Measurements from ENCODE around the gene ZBTB6. TPM values are rescaled to one million over a fixed set of nuclear protein-coding genes. Genes with fewer than 3 reads are reported as not detected.

Gene ZBTB6, protein sequence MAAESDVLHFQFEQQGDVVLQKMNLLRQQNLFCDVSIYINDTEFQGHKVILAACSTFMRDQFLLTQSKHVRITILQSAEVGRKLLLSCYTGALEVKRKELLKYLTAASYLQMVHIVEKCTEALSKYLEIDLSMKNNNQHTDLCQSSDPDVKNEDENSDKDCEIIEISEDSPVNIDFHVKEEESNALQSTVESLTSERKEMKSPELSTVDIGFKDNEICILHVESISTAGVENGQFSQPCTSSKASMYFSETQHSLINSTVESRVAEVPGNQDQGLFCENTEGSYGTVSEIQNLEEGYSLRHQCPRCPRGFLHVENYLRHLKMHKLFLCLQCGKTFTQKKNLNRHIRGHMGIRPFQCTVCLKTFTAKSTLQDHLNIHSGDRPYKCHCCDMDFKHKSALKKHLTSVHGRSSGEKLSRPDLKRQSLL
- 12.1 and 12.6 TPM in 2 replicates for total RNA-seq

- Mint-ChIP-seq H3K36me3 (ENCODE audit: low read depth) (peaks cover 29% of the 10 kb centered on the region), H3K9me3 (no peaks in the 10 kb centered on the region), H3K27me3 (ENCODE audit: insufficient read depth) (no peaks in the 10 kb centered on the region), H3K27ac (peak within 1 kb of the TSS; percentile 94), H3K4me3 (peak within 1 kb of the TSS; percentile 98), H3K4me1 (ENCODE audit: low read depth) (peaks cover 34% of the 10 kb centered on the region)
- intact Hi-C loops (cut with micrococcal nuclease) = loop anchor here (1.0 kb wide), 4 partner anchors 8 to 78 kb away; partner anchors contain the start of genes RC3H2 and ZBTB26
- DNase-seq (ENCODE audit: low spot score) = peak; percentile 61
Observed at GRCh38 chr9:122912964-122913673, at the start of gene ZBTB6. ZBTB6 (minus strand) TSS chr9:122913323; CDS start chr9:122912072, 1,251 bp downstream.

- Mint-ChIP-seq H3K4me1 (ENCODE audit: low read depth) (no peaks in the 10 kb centered on the region), H3K27ac (no peak overlapping the region), H3K36me3 (ENCODE audit: low read depth) (peaks cover 19% of the 10 kb centered on the region), H3K9me3 (no peaks in the 10 kb centered on the region), H3K4me3 (no peak overlapping the region), H3K27me3 (ENCODE audit: insufficient read depth) (no peaks in the 10 kb centered on the region)
- DNase-seq (ENCODE audit: low spot score) = no peak
- intact Hi-C loops (cut with micrococcal nuclease) = no loop called here
Observed at GRCh38 chr9:122961139-122961538, 48.0 kb upstream of the ZBTB6 start.

- intact Hi-C loops (cut with micrococcal nuclease) = no loop called here
- Mint-ChIP-seq H3K36me3 (ENCODE audit: low read depth) (peaks cover 17% of the 10 kb centered on the region), H3K27ac (no peak overlapping the region), H3K27me3 (ENCODE audit: insufficient read depth) (no peaks in the 10 kb centered on the region), H3K9me3 (no peaks in the 10 kb centered on the region), H3K4me3 (no peak overlapping the region), H3K4me1 (ENCODE audit: low read depth) (peaks cover 4% of the 10 kb centered on the region)
- DNase-seq (ENCODE audit: low spot score) = no peak
Observed at GRCh38 chr9:122955961-122956360, 42.8 kb upstream of the ZBTB6 start.

- H3K27ac Mint-ChIP-seq = no peak overlapping the region
- no peaks in the 10 kb centered on the region for H3K27me3 Mint-ChIP-seq (ENCODE audit: insufficient read depth)
- no peak overlapping the region for H3K4me3 Mint-ChIP-seq
- intact Hi-C loops (cut with micrococcal nuclease) = no loop called here
- DNase-seq (ENCODE audit: low spot score) = no peak
- peaks cover 5% of the 10 kb centered on the region for H3K36me3 Mint-ChIP-seq (ENCODE audit: low read depth)
- no peaks in the 10 kb centered on the region for H3K9me3 Mint-ChIP-seq
- H3K4me1 Mint-ChIP-seq (ENCODE audit: low read depth) = peaks cover 10% of the 10 kb centered on the region
Observed at GRCh38 chr9:122954253-122954691, 41.1 kb upstream of the ZBTB6 start.

DNA sequence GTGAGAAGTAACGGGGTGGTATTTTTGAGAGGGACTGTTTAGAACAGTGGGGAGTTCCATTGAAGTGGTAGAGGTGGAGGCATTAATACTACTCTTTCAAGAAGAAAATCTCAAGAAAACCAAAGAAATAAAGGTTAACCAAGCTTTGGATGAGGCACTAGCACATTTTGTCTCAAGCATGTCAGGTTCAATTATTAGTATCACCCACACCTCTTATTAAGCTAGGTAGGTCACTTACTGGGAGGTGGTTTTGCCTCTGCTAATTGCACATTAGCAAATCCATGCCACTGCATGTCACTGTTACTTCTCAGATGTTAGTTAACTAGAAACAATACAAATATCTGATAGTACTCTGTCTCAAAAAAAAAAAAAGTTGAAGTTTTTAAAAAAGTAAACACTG is 37.9 kb upstream of the ZBTB6 start:
- Mint-ChIP-seq H3K36me3 (ENCODE audit: low read depth) (peaks cover 9% of the 10 kb centered on the region), H3K27ac (no peak overlapping the region), H3K9me3 (no peaks in the 10 kb centered on the region), H3K4me3 (no peak overlapping the region), H3K4me1 (ENCODE audit: low read depth) (peaks cover 30% of the 10 kb centered on the region), H3K27me3 (ENCODE audit: insufficient read depth) (no peaks in the 10 kb centered on the region)
- no peak for DNase-seq (ENCODE audit: low spot score)
- intact Hi-C loops (cut with micrococcal nuclease) = no loop called here

GRCh38 chr9:122950263-122950662 is 37.1 kb upstream of the ZBTB6 start:
- H3K4me1 Mint-ChIP-seq (ENCODE audit: low read depth) = peaks cover 37% of the 10 kb centered on the region
- peaks cover 12% of the 10 kb centered on the region for H3K36me3 Mint-ChIP-seq (ENCODE audit: low read depth)
- intact Hi-C loops (cut with micrococcal nuclease) = no loop called here
- no peaks in the 10 kb centered on the region for H3K9me3 Mint-ChIP-seq
- no peak overlapping the region for H3K27ac Mint-ChIP-seq
- no peak for DNase-seq (ENCODE audit: low spot score)
- H3K4me3 Mint-ChIP-seq = no peak overlapping the region
- H3K27me3 Mint-ChIP-seq (ENCODE audit: insufficient read depth) = no peaks in the 10 kb centered on the region

GRCh38 chr9:122949696-122950095 is 36.6 kb upstream of the ZBTB6 start:
- Mint-ChIP-seq H3K27ac (no peak overlapping the region), H3K4me1 (ENCODE audit: low read depth) (peaks cover 39% of the 10 kb centered on the region), H3K36me3 (ENCODE audit: low read depth) (peaks cover 15% of the 10 kb centered on the region), H3K4me3 (no peak overlapping the region), H3K9me3 (no peaks in the 10 kb centered on the region), H3K27me3 (ENCODE audit: insufficient read depth) (no peaks in the 10 kb centered on the region)
- intact Hi-C loops (cut with micrococcal nuclease) = no loop called here
- no peak for DNase-seq (ENCODE audit: low spot score)

DNA sequence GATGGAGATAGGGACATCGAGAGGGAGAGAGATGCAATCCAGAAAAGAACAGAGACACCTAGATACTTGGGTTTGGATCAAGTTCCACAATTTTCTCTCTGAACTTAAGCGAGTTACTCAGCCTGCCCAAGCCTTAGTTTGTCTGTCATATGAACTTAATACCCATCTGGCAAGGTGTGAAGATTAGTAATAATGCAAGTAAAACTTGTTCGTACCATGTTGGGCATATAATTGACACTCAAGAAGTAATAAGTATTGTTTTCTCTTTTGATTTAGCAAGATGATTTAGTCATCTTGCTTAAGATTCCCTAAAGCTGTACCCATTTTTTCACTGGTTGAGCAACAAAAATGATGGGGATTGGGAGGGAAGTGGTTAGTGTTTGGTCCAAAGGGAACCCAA is 35.2 kb upstream of the ZBTB6 start:
- intact Hi-C loops (cut with micrococcal nuclease) = no loop called here
- H3K27me3 Mint-ChIP-seq (ENCODE audit: insufficient read depth) = no peaks in the 10 kb centered on the region
- DNase-seq (ENCODE audit: low spot score) = no peak
- H3K36me3 Mint-ChIP-seq (ENCODE audit: low read depth) = peaks cover 15% of the 10 kb centered on the region
- H3K27ac Mint-ChIP-seq = peak overlapping the region; percentile 43
- H3K9me3 Mint-ChIP-seq = no peaks in the 10 kb centered on the region
- peaks cover 34% of the 10 kb centered on the region for H3K4me1 Mint-ChIP-seq (ENCODE audit: low read depth)
- no peak overlapping the region for H3K4me3 Mint-ChIP-seq

DNA sequence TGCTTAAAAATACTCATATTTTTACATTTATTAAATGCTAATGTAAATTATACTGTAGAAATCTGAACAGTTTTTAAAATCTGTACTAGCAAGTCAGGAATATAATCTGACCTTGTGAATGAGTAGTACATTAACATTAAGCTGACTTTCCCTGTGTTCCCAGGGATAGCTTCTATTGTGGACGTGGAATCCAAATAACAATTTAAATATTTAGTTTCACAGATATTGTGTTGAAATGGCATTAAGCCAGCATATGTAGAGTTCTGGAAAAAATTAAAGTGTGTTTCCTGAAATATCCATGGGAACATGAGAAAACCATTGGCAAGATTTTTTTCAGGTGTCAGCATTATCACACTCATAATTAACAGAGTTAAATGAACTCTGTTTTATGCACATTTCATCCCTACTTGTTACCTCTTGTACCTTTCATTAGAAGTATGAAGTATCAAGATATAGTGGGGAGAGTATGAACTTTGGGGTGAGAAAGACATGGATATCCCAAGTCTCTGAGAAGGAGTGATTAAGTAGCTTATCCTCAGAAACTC is 33.4 kb upstream of the ZBTB6 start:
- peaks cover 15% of the 10 kb centered on the region for H3K36me3 Mint-ChIP-seq (ENCODE audit: low read depth)
- no peak for DNase-seq (ENCODE audit: low spot score)
- H3K27ac Mint-ChIP-seq = no peak overlapping the region
- intact Hi-C loops (cut with micrococcal nuclease) = no loop called here
- no peaks in the 10 kb centered on the region for H3K9me3 Mint-ChIP-seq
- H3K27me3 Mint-ChIP-seq (ENCODE audit: insufficient read depth) = no peaks in the 10 kb centered on the region
- H3K4me1 Mint-ChIP-seq (ENCODE audit: low read depth) = peaks cover 42% of the 10 kb centered on the region
- H3K4me3 Mint-ChIP-seq = no peak overlapping the region

DNA sequence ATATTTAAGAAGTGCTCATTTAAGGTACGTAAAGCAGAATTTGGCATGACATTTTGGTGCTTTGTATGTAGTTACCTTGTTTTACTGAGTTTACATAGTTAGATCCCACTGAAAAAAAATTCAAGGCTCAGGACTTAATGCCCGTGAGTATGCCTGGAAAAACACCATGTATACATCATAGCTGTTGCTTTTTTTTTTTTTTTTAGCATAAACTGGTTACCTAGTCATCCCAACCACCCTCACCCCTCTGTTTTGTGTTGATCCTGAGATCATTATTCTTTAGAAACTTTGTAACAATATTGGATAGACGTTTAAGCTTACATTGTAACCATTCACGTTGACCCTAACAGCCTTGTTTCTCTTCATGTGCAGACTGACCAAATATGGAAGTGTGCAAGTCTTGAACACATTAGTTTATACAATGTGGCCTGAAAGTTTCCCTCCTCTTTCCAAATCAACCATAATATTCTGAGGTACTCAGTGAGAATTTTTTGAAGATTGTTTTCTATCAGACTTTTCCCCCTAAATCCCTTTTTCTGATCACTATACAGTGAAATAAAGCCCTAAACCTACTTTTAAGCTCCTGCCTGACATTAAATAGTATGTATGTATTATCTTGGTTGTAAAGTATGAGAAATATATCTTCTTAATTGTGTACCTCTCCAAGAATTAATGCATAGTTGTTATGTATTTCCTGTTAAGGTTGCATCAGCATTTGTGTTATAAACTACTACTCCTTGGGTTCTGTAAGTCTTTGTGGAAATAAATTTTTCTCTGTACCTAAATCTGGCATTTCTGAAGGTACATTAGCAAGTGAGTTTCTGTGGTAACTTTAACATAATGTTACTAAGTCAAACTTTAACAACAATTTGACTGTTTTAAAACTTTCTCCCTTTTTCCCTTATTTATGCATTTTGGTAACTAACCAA is 32.1 kb upstream of the ZBTB6 start:
- Mint-ChIP-seq H3K36me3 (ENCODE audit: low read depth) (peaks cover 15% of the 10 kb centered on the region), H3K9me3 (no peaks in the 10 kb centered on the region), H3K27ac (no peak overlapping the region), H3K27me3 (ENCODE audit: insufficient read depth) (no peaks in the 10 kb centered on the region), H3K4me1 (ENCODE audit: low read depth) (peaks cover 46% of the 10 kb centered on the region), H3K4me3 (peak overlapping the region; percentile 22)
- intact Hi-C loops (cut with micrococcal nuclease) = no loop called here
- no peak for DNase-seq (ENCODE audit: low spot score)

GRCh38 chr9:122941582-122942234 is 28.6 kb upstream of the ZBTB6 start:
- intact Hi-C loops (cut with micrococcal nuclease) = loop anchor here (1.0 to 2.0 kb wide), 2 partner anchors 50 to 327 kb away; partner anchors contain the start of gene STRBP
- DNase-seq (ENCODE audit: low spot score) = no peak
- Mint-ChIP-seq H3K36me3 (ENCODE audit: low read depth) (peaks cover 11% of the 10 kb centered on the region), H3K4me1 (ENCODE audit: low read depth) (peaks cover 28% of the 10 kb centered on the region), H3K27ac (peak overlapping the region; percentile 76), H3K9me3 (no peaks in the 10 kb centered on the region), H3K27me3 (ENCODE audit: insufficient read depth) (peaks cover 1% of the 10 kb centered on the region), H3K4me3 (peak overlapping the region; percentile 98)
